WTC11 (cell line): ENCODE data around the gene LCNL1.

Experiments used
- ETV6 ChIP-seq: sonication (generic); formaldehyde crosslinking; IDR thresholded peaks from 2 replicates; pipeline ENCODE4 v1.8.1; 2022; ENCODE audit warnings: mild to moderate bottlenecking, missing genetic modification reagents
- TF ChIP-seq, protein P1 (sequence below): sonication (generic); formaldehyde crosslinking; IDR thresholded peaks from 2 replicates; pipeline ENCODE4 v1.8.0; 2022; ENCODE audit warnings: missing genetic modification reagents

DNA sequence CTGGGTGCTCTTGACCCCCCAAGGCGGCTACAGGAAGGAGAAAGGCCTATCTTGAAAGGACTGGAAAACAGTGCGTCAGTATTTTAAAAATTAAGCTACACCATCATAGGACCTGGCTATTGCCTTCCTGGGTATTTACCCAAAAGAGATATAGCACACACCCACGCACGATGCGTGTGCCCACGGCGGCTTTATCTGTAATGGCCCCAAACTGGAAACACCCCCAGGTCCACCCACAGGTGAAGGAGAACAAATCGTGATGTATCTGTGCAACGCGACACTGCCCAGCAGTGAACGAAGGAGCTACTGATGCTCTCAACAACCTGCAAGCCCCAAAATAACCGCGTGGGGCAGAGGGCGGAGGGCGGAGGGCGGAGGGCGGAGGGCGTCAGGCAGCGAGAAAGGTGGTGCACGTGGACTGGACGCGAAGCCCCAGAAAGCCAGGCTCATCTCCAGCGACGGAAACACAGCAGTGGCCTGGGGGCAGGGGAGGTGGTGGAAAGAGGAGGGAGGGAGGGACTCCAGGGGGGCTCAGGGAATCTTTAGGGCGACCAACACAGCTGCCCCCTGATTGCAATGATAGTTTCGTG, 17.9 kb upstream of the LCNL1 start:
- TF ChIP-seq, protein P1, sequence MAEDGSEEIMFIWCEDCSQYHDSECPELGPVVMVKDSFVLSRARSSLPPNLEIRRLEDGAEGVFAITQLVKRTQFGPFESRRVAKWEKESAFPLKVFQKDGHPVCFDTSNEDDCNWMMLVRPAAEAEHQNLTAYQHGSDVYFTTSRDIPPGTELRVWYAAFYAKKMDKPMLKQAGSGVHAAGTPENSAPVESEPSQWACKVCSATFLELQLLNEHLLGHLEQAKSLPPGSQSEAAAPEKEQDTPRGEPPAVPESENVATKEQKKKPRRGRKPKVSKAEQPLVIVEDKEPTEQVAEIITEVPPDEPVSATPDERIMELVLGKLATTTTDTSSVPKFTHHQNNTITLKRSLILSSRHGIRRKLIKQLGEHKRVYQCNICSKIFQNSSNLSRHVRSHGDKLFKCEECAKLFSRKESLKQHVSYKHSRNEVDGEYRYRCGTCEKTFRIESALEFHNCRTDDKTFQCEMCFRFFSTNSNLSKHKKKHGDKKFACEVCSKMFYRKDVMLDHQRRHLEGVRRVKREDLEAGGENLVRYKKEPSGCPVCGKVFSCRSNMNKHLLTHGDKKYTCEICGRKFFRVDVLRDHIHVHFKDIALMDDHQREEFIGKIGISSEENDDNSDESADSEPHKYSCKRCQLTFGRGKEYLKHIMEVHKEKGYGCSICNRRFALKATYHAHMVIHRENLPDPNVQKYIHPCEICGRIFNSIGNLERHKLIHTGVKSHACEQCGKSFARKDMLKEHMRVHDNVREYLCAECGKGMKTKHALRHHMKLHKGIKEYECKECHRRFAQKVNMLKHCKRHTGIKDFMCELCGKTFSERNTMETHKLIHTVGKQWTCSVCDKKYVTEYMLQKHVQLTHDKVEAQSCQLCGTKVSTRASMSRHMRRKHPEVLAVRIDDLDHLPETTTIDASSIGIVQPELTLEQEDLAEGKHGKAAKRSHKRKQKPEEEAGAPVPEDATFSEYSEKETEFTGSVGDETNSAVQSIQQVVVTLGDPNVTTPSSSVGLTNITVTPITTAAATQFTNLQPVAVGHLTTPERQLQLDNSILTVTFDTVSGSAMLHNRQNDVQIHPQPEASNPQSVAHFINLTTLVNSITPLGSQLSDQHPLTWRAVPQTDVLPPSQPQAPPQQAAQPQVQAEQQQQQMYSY (CRISPR knock-in tag): no peak
- no peak for TF ChIP-seq ETV6
